A673 (cell line): Measurements from ENCODE around the gene STRA8. TPM values are rescaled to one million over a fixed set of nuclear protein-coding genes. Genes with fewer than 3 reads are reported as not detected.

Experiments
- BruUV-seq: library from RNA; stranded (reverse); fragments of 400-500 nt; replicated peaks from 2 replicates; lab custom pipeline; 2021; lab: Mats Ljungman, UMichigan
- CTCF ChIA-PET: fragments of 300-600 bp; sonication (Branson Sonifier 250); formaldehyde crosslinking; loops from one replicate; lab custom pipeline; 2022; ENCODE audit warnings: antibody characterized with exemption; lab: Charles Lee
- POLR2A ChIA-PET: fragments of 300-600 bp; sonication (Branson Sonifier 250); formaldehyde crosslinking; loops from one replicate; lab custom pipeline; 2022; ENCODE audit warnings: antibody characterized with exemption; ENCODE audit not compliant: low non-redundant PET; lab: Charles Lee
- DNase-seq: peaks from one replicate; pipeline ENCODE4 v3.0.0-alpha.2; 2015; ENCODE audit warnings: low spot score
- H3K27ac ChIP-seq: fragments of 200-600 bp; sonication (generic); 2 replicates; pipeline ENCODE4 v1.5.1; 2016; ENCODE audit warnings: mixed run types, low read depth, mild to moderate bottlenecking, mixed read lengths, antibody characterized with exemption, low read length; ENCODE audit not compliant: poor library complexity, severe bottlenecking
- H3K27me3 ChIP-seq: fragments of 200-600 bp; sonication (generic); replicated peaks from 2 replicates; pipeline ENCODE4 v1.6.1; 2017; ENCODE audit warnings: mixed run types, low read depth, mild to moderate bottlenecking, mixed read lengths, antibody characterized with exemption, low read length; ENCODE audit not compliant: insufficient read depth, poor library complexity
- H3K36me3 ChIP-seq: fragments of 200-600 bp; sonication (generic); 2 replicates; pipeline ENCODE4 v1.6.1; 2016; ENCODE audit warnings: mixed run types, mild to moderate bottlenecking, mixed read lengths, antibody characterized with exemption, low read length; ENCODE audit not compliant: insufficient read depth, poor library complexity, severe bottlenecking
- H3K4me1 ChIP-seq: fragments of 200-600 bp; sonication (generic); 2 replicates; pipeline ENCODE4 v1.6.1; 2017; ENCODE audit warnings: mixed run types, mild to moderate bottlenecking, mixed read lengths, antibody characterized with exemption, low read length; ENCODE audit not compliant: insufficient read depth, poor library complexity, severe bottlenecking
- H3K4me3 ChIP-seq: fragments of 200-600 bp; sonication (generic); 2 replicates; pipeline ENCODE4 v1.5.1; 2016; ENCODE audit warnings: low read depth, mixed run types, mild to moderate bottlenecking, mixed read lengths, low read length; ENCODE audit not compliant: poor library complexity, severe bottlenecking
- H3K9me3 ChIP-seq: fragments of 200-600 bp; sonication (generic); 2 replicates; pipeline ENCODE4 v1.6.1; 2016; ENCODE audit warnings: mixed run types, low read depth, mild to moderate bottlenecking, mixed read lengths, antibody characterized with exemption, low read length; ENCODE audit not compliant: poor library complexity, severe bottlenecking
- CTCF ChIP-seq: fragments of 300-800, 200-600 bp; sonication (generic); conservative IDR thresholded peaks from 2 replicates; pipeline ENCODE4 v1.5.1; 2017; ENCODE audit warnings: low read depth, mild to moderate bottlenecking, antibody characterized with exemption, low read length, moderate library complexity, mixed read lengths
- EZH2 ChIP-seq: fragments of 200-600 bp; sonication (generic); IDR thresholded peaks from 2 replicates; pipeline ENCODE4 v1.6.1; 2017; ENCODE audit warnings: borderline replicate concordance, low read depth, mild to moderate bottlenecking, mixed read lengths, antibody characterized with exemption, low read length; ENCODE audit not compliant: poor library complexity, severe bottlenecking
- intact Hi-C: fragments of 100-400 bp; cut with micrococcal nuclease; formaldehyde crosslinking; loops from one replicate; pipeline ENCODE4 v1.10.0; 2022; ENCODE audit not compliant: unreplicated experiment
- total RNA-seq: library from RNA; stranded (reverse); gene quantifications from 2 replicates; pipeline ENCODE4 v1.2.3, GENCODE V29; 2021

The STRA8 gene
- total RNA-seq, 1 experiment from 2014 or later, result not detected

GRCh38 chr7:135286876-135287275 lies 53.2 kb downstream of the STRA8 start:
- POLR2A ChIA-PET, result no interaction called here
- CTCF ChIA-PET, result no interaction called here
- Histone ChIP-seq H3K27ac (no peak overlapping the region), H3K36me3 (no peaks in the 10 kb centered on the region), H3K9me3 (no peaks in the 10 kb centered on the region), H3K4me3 (no peak overlapping the region), H3K4me1 (no peaks in the 10 kb centered on the region), H3K27me3 (no peaks in the 10 kb centered on the region)
- intact Hi-C loops, result loop anchor here (10.0 kb wide), 1 partner anchor 518 kb away; no protein-coding TSS in a partner anchor
- no peak for TF ChIP-seq EZH2
- TF ChIP-seq CTCF, result no peak
- no TSS peak for BruUV-seq
- no peak for DNase-seq

- intact Hi-C loops, result no loop called here
- no peak overlapping the region for H3K27ac ChIP-seq
- ChIA-PET POLR2A (no interaction called here), CTCF (no interaction called here)
- no peak for TF ChIP-seq CTCF
- no peak for TF ChIP-seq EZH2
- no peak overlapping the region for H3K4me3 ChIP-seq
- no peaks in the 10 kb centered on the region for H3K4me1 ChIP-seq
- no peaks in the 10 kb centered on the region for H3K36me3 ChIP-seq
- no peaks in the 10 kb centered on the region for H3K9me3 ChIP-seq
- DNase-seq, result no peak
- BruUV-seq, result no TSS peak
- peaks cover 14% of the 10 kb centered on the region for H3K27me3 ChIP-seq
Measured at GRCh38 chr7:135290594-135290993, 57.0 kb downstream of the STRA8 start.

- BruUV-seq, result no TSS peak
- H3K9me3 ChIP-seq, result no peaks in the 10 kb centered on the region
- no peak overlapping the region for H3K4me3 ChIP-seq
- CTCF ChIA-PET, result no interaction called here
- H3K36me3 ChIP-seq, result no peaks in the 10 kb centered on the region
- no peak for TF ChIP-seq EZH2
- TF ChIP-seq CTCF, result no peak
- H3K27me3 ChIP-seq, result peaks cover 14% of the 10 kb centered on the region
- POLR2A ChIA-PET, result no interaction called here
- DNase-seq, result no peak
- no peak overlapping the region for H3K27ac ChIP-seq
- no peaks in the 10 kb centered on the region for H3K4me1 ChIP-seq
- intact Hi-C loops, result no loop called here
Measured at GRCh38 chr7:135291809-135292253, 58.2 kb downstream of the STRA8 start.
